GM21528 (cell line): ENCODE results near the gene ZNF385A.
"Not testable (repeated sequence)": the region's sequence is repeated elsewhere in the genome, so short reads cannot be mapped to it uniquely, and the experiment has no call there.

Experiments used
- ATAC-seq: cut with Tn5 transposase; IDR thresholded peaks from one replicate; pipeline ENCODE4 v1.9.1; 2021; ENCODE audit warnings: mild to moderate bottlenecking, moderate library complexity; ENCODE audit not compliant: unreplicated experiment, low FRiP score

The ZNF385A gene

GRCh38 chr12:54337280-54337842 is 47.2 kb downstream of the ZNF385A start:
- ATAC-seq, result no peak

- ATAC-seq, result no peak
Observed at GRCh38 chr12:54333420-54334034, 51.0 kb downstream of the ZNF385A start.

DNA sequence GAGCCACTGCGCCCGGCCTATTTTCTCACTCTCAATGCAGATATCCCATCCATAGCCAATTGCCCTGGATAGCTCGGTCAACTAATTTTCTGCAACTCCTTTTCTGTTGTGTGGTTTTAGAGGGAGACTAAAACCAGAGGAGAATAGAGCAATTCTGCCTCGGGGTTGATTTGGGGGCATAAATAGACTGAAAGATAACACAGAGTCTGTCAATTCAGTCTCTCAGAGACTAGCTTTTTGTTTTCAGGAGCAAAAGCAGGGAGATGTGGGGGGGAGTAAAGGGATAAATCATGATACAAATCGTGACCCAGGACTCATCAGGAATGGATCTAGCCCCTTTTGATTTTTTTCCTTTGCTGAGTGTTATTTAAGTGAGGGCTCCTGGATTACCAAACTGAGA is 53.1 kb downstream of the ZNF385A start:
- ATAC-seq, result no peak

- no peak for ATAC-seq
Observed at GRCh38 chr12:54330442-54330841, 54.1 kb downstream of the ZNF385A start.

- no peak for ATAC-seq
Observed at GRCh38 chr12:54329759-54330158, 54.8 kb downstream of the ZNF385A start.

DNA sequence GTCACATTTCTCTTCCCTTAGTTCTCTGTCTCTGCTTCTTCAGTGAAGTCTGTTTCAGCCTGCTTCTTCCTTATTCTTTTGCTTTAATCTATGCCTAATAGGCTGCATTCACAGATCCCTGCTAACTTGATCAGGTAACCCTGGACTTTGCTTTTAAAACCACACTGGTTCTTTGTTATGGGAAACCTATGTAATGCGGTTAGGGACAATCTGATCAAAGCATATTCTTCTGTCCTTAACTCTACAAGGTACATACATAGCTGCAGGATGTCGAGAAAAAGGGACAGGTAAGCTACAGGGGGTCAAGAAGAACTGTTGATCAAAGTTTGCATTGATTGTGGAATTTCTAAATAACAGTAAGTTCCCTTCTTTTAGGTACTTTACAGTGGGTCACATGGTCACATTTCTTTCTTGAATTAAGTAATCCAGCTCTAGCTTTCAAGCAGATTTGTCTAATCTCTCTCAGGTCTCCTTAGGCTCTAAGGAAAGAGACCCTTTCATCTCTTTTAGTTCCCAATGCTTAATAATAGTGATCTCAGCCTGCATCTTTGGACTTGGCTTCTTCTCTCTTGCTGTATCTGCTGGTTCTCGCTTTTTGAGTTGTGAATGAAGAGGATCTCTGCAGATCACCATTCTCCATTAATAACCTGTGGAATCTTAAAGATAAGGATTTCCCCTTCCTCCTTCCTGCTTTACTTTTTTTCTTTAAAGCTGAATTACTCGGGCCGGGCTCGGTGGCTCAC is 55.8 kb downstream of the ZNF385A start:
- no peak for ATAC-seq

GRCh38 chr12:54325442-54326109 is 59.0 kb downstream of the ZNF385A start:
- ATAC-seq, result not testable (repeated sequence)

GRCh38 chr12:54324617-54325441 is 59.7 kb downstream of the ZNF385A start, which contains the start of gene COPZ1:
Gene COPZ1 (plus strand): TSS chr12:54325131. CDS start chr12:54325164, 33 bp downstream.
- ATAC-seq, result peak; percentile 98

GRCh38 chr12:54321363-54321762 is 63.2 kb downstream of the ZNF385A start:
- no peak for ATAC-seq
